A549 (cell line): ENCODE measurements around the gene S1PR2.

Source experiments
- CHD4 ChIP-seq: fragments of 200-600 bp; sonication (generic); IDR thresholded peaks from 2 replicates; pipeline ENCODE4 v1.6.1; 2016; ENCODE audit warnings: antibody characterized with exemption, mild to moderate bottlenecking, borderline replicate concordance
- CTCF ChIP-seq: fragments of >200 bp; sonication (Bioruptor Twin); formaldehyde crosslinking; IDR thresholded peaks from 3 replicates; pipeline ENCODE4 v1.5.1; 2016
- HMGXB4 ChIP-seq: fragments of 250-450 bp; sonication (Bioruptor Pico); IDR thresholded peaks from 2 replicates; pipeline ENCODE4 v1.5.0; 2021; ENCODE audit warnings: mild to moderate bottlenecking, moderate library complexity, borderline replicate concordance
- POLR2A ChIP-seq: IDR thresholded peaks from 2 replicates; pipeline ENCODE4 v1.6.1; 2012; ENCODE audit warnings: mild to moderate bottlenecking, low read length
- RAD21 ChIP-seq, 2 experiments: fragments of >200 bp in 1 of 2; sonication (Bioruptor Twin) in 1 of 2; formaldehyde crosslinking in 1 of 2; IDR thresholded peaks in 1 of 2; conservative IDR thresholded peaks in 1 of 2; 2 replicates in 1 of 2; 3 replicates in 1 of 2; pipeline ENCODE4 v1.6.1; 2012 to 2018; ENCODE audit warnings: inconsistent platforms in 1 of 2
- RFX5 ChIP-seq: fragments of 450-650 bp; IDR thresholded peaks from 2 replicates; pipeline ENCODE4 v1.7.1; 2014; ENCODE audit warnings: antibody characterized with exemption, mild to moderate bottlenecking, moderate library complexity
- SMC3 ChIP-seq: fragments of >200 bp; sonication (Bioruptor Twin); formaldehyde crosslinking; IDR thresholded peaks from 3 replicates; pipeline ENCODE4 v1.6.1; 2018; ENCODE audit warnings: inconsistent platforms
- ZC3H11A ChIP-seq: fragments of 450-650 bp; IDR thresholded peaks from 2 replicates; pipeline ENCODE4 v1.6.1; 2014; ENCODE audit warnings: antibody characterized with exemption, mild to moderate bottlenecking

- TF ChIP-seq CTCF: no peak
- TF ChIP-seq CHD4: no peak
- no peak for TF ChIP-seq HMGXB4 (CRISPR knock-in tag)
- TF ChIP-seq POLR2A: no peak
- TF ChIP-seq ZC3H11A: no peak
- no peak for TF ChIP-seq RAD21 (conservative IDR thresholded peaks at IDR 0.05 in 1 of 2, IDR thresholded peaks at IDR 0.05 in 1 of 2)
- no peak for TF ChIP-seq SMC3
- no peak for TF ChIP-seq RFX5
Observed at GRCh38 chr19:10180459-10180858, 50.7 kb downstream of the S1PR2 start.
